Measurements from ENCODE around the gene PLEKHG1.

DNA sequence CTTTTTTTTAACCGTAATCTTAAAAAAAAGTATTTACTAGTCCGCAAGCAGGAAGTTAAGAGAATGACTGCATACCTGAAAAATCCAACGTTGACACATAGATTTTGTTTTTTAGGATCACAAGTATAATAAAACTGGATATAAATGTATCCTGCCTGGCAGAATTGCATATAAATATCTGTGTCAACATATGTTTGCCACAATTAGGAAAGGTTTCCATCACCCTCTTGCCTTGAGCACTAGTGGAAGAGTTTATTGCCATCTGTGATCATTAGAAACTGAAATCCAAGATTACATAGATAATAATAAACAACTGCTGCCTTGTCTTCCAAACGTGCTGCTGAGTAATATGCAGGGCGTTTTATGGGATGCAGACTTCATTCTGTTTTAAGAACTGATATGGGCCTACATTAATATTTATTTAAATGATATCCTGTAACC is 27.9 kb downstream of the PLEKHG1 start:
- no peak for TF ChIP-seq PRPF4 (IDR thresholded peaks at IDR 0.05; ENCODE audit: low read depth, low read length, poor library complexity, severe bottlenecking)
- no peak for TF ChIP-seq ZBTB7A (CRISPR knock-in tag; IDR thresholded peaks at IDR 0.05)
- TF ChIP-seq, protein P1, sequence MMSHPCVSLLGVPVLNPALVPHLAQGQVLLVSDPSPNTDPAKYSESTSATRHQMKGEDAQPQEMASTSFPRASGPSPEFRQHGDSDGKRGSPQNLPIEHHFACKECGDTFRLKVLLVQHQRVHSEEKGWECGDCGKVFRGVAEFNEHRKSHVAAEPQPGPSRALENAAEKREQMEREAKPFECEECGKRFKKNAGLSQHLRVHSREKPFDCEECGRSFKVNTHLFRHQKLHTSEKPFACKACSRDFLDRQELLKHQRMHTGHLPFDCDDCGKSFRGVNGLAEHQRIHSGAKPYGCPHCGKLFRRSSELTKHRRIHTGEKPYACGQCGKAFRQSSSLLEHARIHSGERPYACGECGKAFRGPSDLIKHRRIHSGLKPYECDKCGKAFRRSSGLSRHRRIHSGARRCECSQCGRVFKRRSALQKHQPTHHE (CRISPR knock-in tag; IDR thresholded peaks at IDR 0.05; ENCODE audit: borderline replicate concordance), result no peak

Data from HepG2 (cell line).